RPMI8226 (cell line): ENCODE results near the gene TMEM121.
"Not testable (repeated sequence)": the region's sequence is repeated elsewhere in the genome, so short reads cannot be mapped to it uniquely, and the experiment has no call there.

Experiments
- DNase-seq: peaks from one replicate; pipeline ENCODE4 v3.0.0-alpha.2; 2015

The TMEM121 gene

DNA sequence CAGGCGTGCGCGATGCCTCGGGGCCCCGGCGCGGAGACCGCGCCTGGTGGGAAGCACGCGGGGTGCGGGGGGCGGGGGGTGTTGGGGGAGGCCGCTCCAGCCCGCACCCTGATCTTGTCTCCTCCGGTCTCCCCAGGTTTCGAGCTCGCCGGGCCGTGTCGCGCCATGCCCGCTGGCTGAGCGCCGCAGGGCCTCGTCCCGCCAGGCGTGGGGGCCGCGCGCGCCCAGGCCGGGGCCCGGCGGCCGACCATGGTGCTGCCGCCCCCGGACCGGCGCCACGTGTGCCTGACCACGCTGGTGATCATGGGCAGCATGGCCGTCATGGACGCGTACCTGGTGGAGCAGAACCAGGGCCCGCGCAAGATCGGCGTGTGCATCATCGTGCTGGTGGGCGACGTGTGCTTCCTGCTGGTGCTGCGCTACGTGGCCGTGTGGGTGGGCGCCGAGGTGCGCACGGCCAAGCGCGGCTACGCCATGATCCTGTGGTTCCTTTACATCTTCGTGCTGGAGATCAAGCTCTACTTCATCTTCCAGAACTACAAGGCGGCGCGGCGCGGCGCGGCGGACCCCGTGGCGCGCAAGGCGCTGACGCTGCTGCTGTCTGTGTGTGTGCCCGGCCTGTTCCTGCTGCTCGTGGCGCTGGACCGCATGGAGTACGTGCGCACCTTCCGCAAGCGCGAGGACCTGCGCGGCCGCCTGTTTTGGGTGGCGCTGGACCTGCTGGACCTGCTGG lies 2.4 kb downstream of the TMEM121 start:
- no peak for DNase-seq

DNA sequence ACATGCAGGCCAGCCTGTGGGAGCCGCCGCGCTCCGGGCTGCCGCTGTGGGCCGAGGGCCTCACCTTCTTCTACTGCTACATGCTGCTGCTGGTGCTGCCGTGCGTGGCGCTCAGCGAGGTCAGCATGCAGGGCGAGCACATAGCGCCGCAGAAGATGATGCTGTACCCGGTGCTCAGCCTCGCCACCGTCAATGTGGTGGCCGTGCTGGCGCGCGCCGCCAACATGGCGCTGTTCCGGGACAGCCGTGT lies 2.9 kb downstream of the TMEM121 start:
- no peak for DNase-seq

DNA sequence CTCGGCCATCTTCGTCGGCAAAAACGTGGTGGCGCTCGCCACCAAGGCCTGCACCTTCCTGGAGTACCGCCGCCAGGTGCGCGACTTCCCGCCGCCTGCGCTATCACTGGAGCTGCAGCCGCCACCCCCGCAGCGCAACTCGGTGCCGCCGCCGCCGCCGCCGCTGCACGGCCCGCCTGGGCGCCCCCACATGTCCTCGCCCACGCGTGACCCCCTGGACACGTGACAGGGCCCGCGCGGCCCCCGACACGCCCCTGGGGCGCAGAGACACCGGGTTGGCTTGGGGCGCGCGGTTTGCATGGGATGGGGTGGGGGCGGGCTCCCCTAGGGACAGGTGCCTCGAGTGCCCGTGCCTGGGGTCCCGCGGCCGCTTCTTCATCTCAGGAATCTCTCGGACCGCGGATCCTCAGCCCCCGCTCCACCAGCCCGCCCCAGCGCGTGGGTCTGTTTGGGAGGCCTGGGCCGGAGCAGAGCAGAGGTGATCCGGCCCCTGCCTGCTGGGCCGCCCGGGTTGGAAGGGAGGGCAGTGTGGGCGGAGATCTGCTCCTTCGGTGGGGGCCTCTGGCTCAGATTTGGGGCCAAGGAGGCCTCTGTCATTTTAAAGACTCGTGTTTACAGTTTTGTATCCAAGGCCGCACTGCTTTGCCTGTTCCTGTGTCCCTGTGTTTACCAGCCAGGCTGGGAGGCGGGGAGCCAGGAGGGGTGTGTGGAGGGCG lies 3.3 kb downstream of the TMEM121 start:
- no peak for DNase-seq

DNA sequence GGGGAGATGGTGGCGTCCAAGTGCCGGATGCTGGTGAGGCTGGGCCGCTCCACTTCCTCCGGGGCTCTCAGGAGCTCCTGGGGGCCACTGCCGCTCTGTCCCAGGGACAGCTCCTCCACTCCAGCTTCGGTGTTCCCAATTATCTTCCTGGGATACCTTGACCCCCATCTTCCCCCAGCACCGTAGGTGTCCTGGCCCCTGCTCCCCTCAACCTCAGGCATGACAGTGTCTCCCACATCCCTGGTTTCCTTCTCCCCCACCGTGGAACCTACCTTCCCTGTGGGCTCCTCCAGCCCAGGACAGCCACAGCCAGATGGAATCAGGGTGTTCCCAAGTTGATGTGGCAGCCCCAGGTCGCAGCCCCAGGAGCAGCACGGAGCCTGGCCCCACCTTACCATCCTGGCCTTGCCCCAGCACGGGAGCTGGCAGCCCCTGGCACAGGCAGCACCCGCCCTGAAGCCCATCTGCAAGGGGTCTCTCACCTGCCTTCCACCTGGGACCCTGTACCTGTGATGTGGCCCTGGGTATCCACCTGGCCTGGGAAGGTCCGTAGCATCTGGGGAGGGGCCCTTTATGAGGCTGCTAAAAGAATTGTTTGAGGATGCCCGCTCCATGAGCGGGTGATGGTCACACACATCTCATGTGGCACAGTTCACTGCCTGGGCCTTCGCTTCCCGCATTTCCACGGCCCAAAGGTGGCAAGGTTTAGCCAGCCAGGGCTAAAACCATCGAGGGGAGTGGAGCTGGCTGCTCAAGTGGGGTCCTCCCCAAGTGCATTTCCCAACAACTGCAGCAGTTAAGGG lies 4.1 kb downstream of the TMEM121 start:
- no peak for DNase-seq

DNA sequence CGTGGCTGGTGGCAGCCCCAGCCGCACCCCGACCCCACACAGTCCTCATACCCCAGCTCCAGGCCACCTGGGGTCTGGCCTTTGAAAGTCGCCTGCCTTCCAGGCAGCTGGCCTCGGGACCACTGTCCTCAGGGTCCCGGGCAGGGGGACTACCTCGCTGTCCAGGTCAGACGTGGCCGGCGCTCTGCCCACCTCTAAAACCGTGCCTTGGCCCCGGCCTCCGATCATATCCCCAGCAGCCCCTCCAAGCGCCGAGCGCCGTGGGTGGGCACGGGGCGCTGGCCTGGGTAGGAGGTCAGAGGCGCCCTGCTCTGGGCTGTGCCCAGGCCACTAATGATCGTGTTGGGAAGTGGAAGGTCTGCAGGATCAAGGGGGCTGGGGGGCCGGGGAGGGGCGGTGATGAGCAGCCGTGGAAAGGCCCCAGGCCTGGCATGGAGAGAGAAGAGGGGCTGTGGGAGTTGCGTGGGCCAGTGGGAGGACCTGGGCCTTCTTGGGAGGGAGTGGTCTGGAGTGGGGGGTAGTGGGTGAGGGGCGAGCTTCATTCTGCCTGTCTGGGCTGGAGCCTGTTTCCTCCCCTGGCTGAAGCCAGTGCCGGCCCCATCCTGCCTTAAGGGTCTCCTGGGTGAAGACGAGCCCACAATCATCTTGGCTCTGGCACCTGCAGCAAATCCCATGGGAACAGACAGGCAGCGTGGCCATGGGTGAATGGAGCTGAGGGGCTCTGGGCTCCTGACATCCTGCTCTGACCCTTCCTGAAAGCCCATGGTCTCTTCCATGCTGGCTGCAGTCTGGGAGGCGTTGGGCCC lies 4.9 kb downstream of the TMEM121 start:
- DNase-seq, result no peak

DNA sequence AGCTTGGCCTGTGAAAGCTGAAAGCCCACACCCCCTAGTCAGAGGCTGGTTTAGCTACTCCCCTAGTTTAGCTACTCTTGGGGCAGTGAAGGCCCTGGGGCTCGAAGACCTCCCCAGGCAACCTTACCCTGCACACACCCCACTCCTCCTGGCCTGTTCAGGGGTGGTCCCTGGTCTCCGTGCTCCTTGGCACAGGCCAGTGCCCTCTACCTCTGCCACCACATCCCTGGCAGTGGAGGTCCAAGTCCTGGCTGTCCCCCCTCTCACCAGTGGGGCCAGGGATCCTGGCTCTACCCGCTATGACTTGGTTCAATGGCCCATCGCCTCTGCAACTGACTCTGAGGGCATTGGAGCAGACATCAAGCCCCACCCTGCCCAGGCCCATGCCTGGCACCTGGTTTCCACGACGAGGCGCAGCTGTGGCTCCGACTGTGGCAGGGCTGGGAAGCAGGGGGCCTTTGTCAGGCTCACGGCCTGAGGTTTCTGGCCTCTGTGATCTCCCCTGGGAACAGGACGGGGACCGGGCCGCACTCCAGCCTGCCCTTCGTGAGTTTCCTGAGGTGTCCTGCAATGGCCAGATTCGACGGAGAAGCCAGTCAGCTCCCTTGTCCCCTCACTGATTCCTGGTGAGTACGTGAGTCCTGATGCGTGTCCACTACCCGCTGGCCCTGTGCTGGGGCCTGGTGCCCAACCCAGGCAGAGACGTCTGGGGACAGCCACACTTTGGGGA lies 5.7 kb downstream of the TMEM121 start:
- DNase-seq, result no peak

DNA sequence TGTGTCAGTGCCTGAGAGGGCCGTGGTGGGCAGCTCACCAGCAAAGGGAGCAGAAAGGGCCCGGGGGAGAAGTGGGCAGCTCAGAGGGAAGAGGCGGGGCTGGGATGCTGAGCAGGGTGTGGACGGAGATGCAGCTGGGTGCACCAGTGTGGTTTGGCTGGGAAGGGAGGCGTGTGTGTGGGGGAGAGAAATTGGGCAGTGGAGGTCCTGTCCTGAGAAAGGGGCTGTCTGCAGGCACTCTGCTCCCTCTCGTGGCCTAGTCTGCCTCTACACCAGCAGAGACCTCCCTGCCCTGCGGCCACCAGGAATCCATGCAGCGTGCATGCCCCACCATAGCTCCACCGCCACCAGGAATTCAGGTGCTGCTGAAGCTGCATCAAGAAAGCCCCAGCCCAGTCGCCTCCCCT lies 6.4 kb downstream of the TMEM121 start:
- peak; percentile 55 for DNase-seq

DNA sequence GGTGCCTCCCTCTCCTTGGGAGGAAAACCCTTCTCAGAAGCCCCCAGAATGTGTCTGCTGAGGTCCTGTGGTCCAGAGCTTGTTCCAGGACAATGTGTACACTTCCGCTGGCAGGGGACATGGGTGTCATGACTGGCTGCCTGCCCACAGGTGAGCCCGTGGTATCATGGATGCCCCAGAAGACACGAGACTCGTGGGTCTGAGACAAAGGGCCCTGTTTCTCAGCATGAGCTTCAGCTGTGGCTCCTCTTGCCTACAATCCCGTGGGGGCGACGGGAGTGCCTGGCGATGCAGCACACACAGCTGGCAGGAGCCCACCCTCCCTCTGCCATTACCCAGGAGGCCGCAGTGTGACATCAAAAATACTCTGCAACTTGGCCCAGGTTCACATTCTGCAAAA lies 7.0 kb downstream of the TMEM121 start:
- DNase-seq, result no peak

DNA sequence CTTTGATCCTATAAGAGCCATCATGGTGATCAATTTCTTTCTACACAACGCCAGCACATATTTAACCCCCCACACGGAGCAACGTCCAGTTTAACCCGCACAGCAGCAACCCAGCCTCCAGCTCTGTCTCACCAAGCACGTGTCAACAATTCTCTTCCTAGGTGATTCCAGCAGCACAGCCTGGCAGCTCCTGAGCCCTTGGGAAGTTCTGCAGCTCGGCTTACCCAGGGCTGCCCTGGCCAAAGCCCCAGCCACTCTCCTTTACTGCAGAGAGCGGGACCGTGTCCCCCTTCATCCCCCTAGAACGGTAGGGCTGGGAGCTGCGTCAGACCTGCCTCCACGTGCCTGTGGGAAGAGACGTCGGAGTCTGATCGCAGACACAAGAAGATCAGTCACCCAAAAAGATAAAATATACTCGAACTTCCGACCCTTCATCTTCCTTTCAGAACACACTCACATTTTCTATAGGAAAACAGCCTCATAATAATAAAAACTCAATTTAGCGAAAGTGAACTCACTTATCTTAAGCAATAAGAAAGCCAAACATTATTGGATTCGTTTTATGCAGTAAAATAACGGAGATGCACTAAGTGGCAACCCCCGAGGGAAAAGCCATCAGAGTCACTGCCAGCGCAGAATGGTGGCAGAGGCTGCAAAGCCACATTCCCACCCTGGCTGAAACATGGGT lies 7.6 kb downstream of the TMEM121 start:
- no peak for DNase-seq

DNA sequence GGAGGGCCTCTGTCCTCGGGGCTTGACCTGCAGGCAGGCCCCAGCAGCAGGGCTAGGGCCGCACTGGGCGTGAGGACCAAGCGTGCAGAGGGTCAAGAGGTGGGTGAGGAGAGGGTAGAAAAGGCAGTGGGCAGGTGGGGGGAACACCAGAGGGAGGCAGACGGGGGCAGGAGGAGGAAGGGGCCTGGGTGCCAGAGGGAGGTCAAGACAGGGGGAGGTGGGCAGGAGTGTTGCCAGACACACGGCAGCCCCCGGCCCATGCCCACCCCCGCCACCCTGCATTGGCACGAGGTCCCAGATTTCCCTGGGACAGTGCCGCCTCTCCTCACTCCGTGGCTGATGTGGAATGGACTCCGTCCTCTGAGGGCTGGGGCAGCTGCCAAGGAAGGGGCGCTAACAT lies 8.2 kb downstream of the TMEM121 start:
- no peak for DNase-seq

DNA sequence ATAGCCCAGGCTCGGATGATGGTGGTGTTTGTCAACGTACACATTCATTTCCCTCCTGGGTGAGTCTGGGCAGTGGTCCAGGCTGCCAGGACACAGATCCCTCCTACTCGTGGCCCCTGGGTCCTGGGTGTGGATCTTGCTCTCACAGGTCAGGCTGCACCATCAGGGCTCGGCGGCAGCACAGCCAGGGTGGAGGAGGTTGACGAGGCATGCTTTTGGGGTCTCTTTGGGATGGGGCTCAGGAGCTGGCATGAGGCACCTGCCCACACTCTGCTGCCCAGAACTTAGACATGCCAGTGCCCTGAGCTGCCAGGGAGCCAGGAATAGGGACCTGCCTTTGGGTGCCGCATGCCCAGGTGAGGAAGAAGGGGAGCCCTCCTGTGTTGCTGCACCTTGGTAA lies 9.7 kb downstream of the TMEM121 start:
- no peak for DNase-seq

DNA sequence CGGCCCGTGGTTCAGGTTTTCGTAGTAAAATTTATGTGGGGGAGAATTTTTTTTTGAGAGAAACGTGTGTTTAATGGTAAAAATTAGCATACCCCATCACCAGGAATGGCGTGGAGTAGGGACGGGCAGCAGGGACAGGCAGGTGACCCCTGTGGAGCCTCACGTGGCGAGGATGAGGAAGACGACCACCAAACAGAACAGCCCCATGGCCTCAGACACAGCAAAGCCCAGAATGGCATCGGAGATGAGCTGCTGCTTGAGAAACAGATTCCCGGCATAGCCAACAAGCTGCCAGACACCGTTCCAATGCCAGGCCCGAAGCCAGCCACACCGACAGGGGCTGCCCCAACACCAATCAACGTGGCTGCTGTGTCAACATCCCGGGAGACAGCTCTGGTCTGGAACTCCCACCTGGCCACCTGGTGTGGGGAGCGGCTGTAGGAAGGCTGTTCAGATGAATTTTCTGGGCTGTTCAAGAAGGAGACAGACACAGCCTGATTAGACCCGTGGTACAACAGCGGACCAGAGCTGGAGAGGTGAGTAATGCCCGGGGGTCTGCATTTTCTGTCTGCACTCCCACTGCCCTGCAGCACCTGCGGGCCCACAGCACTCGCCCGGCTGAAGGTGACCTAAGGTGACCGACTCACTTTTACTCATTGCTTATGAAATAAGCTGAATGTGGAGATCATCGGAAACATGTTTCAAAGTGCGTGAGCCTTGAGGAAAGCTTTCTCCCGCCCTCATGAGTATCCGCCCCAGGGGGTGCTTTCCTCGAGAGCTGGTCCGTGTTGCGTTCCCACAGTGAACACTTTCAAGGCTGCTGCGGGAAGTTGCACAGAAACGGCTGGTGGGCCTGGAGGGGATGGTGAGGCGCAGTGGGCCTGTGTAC lies 10.6 kb downstream of the TMEM121 start:
- DNase-seq, result no peak

DNA sequence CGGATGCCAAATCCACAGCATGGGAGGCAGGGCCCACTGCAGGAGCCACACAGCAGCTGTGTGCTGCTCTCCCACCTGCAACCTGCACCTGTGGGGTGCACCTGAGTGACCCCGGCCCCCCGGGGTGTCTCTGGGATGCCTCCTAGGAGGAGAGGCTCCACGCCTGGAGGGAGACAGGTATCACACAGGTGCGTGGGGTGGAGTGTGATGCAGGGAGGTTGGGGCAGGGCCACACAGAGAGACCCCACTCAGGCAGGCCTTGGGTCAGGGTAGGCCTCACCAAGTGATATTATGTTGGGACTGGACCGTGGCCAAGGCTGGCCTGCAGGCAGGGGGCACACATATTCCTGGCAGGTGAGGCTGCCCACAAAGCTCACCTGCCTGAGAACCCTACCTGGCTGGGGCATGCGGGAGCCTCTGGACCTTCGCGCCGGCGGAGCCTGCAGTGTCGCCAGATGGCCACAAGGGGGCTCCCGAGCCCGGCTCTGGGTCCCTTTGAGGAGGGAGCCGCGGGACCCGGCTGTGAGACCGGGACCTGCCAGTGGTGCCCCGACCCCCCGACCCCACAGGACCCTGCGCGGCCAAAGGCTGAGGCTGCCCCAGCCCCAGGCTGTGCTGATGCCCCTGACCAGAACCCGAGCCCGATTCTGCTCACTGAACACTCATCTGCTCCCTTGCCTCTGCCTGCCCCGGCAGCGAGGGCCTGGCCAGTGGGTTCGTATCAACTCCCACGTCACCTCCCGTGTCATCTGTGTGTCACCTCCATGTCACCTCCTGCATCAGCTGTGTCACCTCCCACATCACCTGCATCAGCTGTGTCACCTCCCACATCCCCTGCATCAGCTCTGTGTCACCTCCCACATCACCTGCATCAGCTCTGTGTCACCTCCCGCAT lies 11.4 kb downstream of the TMEM121 start:
- peak; percentile 60 for DNase-seq

DNA sequence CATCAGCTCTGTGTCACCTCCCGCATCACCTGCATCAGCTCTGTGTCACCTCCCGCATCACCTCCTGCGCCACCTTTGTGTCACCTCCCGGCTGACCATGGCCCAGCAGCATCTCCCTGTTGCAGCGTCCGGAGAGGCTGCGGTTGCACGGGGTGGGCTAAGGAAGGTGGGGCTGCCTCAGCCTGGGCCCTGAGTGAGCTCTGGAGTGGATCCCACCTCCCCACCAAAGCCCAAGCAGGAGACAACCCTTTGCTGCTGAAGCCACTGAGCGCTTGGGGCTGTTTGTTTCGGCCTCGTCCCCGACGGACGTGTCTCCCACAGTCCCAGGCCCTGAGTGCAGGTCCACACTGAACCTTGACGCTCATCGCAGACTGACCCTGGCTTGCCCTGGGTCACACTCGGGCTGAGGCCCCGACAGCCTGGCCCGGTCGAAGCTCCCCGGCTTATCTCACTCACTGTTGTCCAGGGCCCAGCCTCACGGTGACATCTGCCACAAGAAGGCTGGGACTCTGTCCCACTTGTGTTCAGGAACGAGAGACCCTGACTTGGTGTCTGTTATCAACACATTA lies 12.2 kb downstream of the TMEM121 start:
- no peak for DNase-seq

DNA sequence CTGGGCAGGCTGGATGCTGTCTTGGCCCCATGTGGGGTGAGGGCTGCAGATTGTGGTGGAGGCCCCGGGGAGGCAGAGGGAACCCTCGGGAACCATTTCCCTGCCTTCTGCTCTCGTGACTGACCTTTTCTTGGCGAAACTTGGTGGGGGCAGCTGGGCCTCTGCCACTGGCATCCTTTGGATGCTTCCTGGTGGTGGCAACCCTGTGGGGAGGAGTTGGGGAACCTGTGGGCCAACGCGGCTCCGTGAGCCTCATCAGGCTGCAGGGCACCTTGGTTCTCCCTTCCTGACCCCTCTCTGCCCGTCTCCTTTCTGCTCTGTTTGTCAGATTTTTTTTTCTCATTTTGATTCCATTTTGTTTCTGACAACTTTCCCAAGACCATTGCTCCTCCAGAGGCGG lies 14.4 kb downstream of the TMEM121 start:
- no peak for DNase-seq

DNA sequence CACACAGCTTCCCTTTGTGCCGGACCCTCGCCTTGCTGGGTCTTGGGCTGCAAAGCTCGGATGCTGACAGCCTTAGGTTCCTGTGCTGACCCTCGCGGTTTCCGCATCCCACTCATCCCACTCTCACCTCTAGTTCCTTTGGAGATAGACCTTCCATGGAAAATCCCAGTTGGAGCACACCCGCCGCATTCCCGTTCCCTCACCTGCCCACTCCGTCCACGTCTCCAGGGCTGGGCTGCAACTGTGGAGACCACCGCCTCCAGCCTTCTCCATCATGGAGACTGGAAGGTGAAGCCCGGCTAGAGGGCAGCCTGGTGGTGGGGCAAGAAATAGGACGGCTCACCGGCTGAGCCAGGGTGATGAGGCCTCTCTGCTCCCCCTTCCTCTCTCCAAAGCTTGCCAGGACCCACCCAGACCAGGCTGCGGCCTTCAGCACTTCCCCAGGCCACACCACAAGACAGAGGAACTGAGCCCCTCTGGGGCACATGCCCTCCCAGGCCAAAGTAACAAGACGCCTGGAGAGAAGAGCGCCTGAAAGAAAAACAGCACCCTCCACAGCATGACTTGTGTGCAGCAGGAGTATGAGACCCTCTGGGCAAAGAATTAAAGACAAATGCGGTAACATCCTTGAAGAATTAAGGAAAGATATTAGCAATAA lies 15.0 kb downstream of the TMEM121 start:
- no peak for DNase-seq

DNA sequence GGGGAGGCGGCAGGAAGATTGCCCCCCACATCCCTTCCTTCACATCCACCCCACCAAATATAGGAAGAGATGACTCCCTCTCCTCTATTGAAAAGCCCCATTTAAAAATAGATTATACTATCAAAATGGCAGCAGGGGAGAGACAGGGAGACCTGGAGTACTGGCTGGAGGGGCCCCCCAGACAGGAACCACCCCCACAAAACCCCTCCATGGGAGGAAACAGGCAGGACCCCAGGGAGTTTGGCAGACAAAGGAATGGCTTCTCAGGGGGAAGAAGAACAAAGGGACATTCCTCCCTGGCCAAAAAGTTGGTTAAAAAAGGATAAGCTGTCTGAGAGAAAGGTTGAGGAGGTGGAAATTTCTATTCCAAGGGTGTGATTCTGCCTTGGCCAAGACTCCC lies 19.3 kb downstream of the TMEM121 start:
- not testable (repeated sequence) for DNase-seq

DNA sequence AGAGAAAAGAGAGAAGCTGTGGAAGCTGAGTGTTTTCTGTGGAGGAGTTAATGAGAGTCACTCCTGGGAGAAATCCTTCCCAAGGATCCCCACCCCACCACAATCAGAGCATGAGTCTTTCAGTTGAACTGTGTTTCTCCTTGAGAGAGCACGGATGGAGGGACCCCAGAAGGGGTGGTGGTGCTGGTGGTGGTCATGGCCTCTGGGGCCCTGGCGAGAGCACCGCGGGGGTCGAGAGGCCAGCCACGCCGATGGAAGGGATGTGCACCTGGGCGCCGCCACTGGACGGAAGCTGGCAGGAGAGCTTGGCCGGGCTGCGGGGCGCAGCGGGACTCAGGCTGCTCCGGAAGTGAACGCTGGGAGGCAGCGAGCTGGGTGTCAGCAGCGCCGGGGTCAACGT lies 20.0 kb downstream of the TMEM121 start:
- not testable (repeated sequence) for DNase-seq

DNA sequence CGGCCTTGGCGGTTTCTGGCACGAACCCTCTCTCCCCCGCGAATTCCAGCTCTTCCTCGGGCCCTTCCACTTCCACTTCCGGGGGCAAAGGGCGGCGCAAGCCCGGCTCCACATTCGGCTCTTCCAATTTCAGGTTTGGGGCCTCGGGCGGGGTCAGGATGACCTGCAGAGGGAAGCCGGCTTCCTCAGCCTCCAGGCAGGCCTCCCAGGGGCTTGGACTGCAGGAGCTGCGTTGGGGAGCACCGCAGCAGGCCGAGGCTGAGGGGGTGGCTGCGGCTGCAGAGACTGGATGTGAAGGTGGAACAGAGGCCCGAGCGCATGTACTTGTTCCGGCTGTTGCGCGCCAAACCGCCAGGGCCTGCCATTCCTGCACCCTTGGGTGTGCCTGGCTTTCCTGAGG lies 20.7 kb downstream of the TMEM121 start:
- not testable (repeated sequence) for DNase-seq
